Fibroblast of villous mesenchyme (primary cell): ENCODE results near the gene MAPKAPK2. TPM values are rescaled to one million over a fixed set of nuclear protein-coding genes. Genes with fewer than 3 reads are reported as not detected.

Source experiments
- DNase-seq: peaks from one replicate; pipeline ENCODE4 v3.0.0-alpha.2; 2010; ENCODE audit warnings: low read depth
- H3K4me3 ChIP-seq: 2 replicates; pipeline ENCODE4 v1.5.1; 2011; ENCODE audit warnings: low read depth, mild to moderate bottlenecking, low read length
- total RNA-seq: library from RNA; depleted of rRNA; stranded (reverse); fragments of >200 nt; gene quantifications from 2 replicates; pipeline ENCODE4 v1.2.3, GENCODE V29; 2012
- TF ChIP-seq, protein P1 (sequence below): IDR thresholded peaks from 2 replicates; pipeline ENCODE4 v1.5.1; 2012; ENCODE audit warnings: low read depth, mild to moderate bottlenecking, low read length; ENCODE audit not compliant: insufficient read depth

The MAPKAPK2 gene
- total RNA-seq, 1 donor, result 45.3 TPM

DNA sequence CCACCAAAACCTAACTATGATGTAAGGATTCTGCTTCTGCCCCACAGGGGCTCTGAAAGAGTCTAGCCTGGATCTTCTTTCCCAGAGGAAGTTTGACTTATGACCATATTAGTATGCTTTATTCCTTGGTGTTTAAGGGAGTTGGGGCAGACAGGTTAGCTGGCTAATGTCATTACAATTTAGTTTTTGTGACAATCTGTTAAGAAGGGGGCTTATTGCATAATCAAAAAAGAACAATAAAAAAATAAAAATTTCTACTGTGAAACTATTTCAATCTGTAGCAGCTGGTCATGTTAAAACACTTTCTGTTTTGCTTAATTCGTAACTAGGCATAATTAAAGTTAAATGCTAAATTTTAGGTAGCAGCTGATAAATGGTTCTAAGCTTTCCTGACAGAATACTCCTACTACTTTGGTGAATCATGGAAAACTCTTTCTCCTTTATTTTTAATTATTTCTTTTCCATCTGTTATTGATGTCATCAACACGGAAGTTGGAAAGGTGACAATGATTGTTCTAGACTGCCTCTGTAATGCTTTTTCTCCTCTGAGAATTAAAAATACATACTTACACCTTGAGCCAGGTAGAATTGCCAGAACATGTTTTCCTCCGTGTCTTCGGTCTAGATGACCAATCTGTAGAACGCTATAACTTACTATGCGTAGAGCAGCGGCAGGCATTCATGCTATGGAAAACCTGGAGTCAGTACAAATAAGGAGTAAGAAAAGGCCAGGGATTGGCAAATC lies 30.8 kb upstream of the MAPKAPK2 start:
- DNase-seq, result no peak
- TF ChIP-seq, protein P1, sequence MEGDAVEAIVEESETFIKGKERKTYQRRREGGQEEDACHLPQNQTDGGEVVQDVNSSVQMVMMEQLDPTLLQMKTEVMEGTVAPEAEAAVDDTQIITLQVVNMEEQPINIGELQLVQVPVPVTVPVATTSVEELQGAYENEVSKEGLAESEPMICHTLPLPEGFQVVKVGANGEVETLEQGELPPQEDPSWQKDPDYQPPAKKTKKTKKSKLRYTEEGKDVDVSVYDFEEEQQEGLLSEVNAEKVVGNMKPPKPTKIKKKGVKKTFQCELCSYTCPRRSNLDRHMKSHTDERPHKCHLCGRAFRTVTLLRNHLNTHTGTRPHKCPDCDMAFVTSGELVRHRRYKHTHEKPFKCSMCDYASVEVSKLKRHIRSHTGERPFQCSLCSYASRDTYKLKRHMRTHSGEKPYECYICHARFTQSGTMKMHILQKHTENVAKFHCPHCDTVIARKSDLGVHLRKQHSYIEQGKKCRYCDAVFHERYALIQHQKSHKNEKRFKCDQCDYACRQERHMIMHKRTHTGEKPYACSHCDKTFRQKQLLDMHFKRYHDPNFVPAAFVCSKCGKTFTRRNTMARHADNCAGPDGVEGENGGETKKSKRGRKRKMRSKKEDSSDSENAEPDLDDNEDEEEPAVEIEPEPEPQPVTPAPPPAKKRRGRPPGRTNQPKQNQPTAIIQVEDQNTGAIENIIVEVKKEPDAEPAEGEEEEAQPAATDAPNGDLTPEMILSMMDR, result no peak
- no peak overlapping the region for H3K4me3 ChIP-seq

DNA sequence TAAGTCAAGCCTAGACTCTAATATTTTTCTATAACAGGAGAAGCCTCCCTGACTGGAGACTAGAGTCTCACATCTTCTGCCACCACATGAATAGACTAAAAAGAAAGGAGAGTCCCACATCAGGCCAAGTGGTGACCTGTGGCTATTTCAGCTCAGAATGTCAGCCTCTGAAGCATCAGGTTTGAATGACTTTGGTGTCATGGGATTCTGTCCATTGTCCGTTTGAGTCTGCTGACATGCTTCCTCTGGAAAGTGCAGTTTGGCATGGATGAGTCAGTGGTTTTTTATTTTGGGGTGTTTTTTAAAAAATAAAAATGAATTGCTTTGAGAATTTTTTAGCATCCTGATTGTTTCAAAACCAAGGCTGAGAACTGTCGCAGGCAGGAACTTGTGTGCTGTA lies 29.9 kb upstream of the MAPKAPK2 start:
- TF ChIP-seq, protein P1, result no peak

DNA sequence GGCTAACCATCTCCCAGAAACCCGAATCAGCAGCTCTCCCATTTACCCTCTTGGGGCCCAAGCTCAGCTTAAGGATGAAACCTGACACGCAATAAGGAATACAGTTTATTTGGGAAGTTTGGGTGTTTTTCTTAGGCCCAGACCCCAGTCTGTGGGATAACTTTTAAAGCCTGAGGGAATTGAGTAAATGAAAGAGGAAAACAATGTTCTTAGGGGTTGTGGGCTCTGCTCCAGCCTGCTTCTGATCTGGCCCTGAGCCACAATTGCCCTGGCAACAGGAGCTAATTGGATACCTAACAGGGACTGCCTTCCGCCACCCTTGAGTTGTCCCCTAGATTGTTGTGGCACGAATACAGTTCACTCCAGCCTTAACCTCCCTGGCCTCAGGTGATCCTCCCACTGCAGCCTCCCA lies 29.2 kb upstream of the MAPKAPK2 start:
- TF ChIP-seq, protein P1, result no peak
- DNase-seq, result no peak
- H3K4me3 ChIP-seq, result no peak overlapping the region

More for the DNA sequence above, 29.9 kb upstream of the MAPKAPK2 start:
- H3K4me3 ChIP-seq, result no peak overlapping the region
- no peak for DNase-seq

DNA sequence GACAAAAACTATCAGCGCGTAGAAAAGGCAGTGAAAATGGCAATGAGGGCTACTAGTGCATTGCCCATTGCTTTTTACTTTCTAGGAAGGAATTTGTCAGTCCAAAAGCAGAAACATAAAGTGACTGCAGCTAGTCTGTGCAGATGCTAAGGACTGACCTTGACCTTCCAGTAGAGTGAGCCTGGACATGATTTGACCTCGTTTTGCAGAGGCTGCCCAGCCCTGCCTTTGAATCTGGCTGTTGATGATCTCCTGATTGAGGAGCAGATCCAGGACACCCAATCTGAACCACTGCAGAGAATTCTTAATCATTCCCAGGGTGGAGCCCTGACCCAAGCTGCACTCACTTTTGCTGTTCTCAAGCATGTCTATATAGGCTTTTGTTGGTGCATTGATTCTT lies 27.8 kb upstream of the MAPKAPK2 start:
- DNase-seq, result no peak
- no peak overlapping the region for H3K4me3 ChIP-seq
- TF ChIP-seq, protein P1, result no peak

DNA sequence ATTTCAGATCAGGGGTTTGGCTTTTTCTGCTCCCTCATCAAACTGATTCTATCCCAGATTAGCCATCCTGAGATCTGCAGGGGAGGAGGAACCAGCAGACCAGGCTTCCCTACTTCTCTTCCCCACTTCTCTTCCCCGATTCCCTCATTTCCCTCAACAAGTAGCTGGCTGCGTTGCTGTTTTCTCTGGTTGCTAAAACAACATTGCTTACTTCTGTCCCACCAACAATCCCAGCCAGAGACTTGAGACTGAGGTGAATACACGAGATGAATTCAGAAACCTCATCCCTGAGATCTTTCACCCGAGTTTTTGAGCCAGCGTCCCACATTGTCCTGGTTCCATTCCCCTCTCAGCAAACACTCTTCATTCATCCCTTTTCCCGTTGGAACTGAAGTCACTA lies 27.0 kb upstream of the MAPKAPK2 start:
- TF ChIP-seq, protein P1, result no peak
- DNase-seq, result no peak

DNA sequence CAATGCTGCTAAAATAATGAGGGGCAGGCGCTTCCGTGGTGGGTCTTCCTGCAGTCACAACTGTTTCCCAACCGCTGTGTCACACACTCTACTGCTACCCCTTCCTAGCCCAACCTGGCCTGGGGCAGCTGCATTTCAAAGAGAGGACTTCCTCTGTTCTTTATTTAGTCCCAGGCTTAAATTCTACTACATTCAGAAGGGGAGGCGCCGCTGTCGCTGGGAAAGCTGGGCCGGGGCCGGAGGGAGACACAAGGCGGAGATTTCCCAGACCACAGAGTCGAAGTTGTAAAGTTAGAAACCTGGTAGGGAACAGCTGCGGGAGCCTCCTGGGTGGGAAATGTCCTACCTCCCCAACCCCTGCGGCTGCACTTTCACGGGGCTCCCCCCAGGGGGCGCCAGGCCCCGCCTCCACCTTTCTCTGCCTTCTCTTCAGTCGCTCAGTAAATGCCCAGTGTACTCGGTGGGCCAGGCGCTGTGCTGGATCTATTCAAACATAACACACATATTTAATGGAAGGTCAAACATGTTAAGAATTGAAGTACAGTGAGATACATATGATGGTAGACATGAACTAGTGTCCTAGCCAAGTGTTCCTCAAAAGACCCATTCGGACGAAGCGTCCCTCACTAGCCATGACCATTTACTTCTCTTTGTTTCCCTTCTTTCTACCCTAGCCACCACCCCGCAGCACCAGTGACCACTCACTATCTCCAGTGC lies 26.3 kb upstream of the MAPKAPK2 start:
- H3K4me3 ChIP-seq, result no peak overlapping the region
- DNase-seq, result peak; percentile 47

More for the DNA sequence above, 27.0 kb upstream of the MAPKAPK2 start:
- no peak overlapping the region for H3K4me3 ChIP-seq

More for the DNA sequence above, 26.3 kb upstream of the MAPKAPK2 start:
- TF ChIP-seq, protein P1, result peak; percentile 85
